Hepatocyte (in vitro differentiated cells): ENCODE measurements around the gene PTCD1. TPM values are rescaled to one million over a fixed set of nuclear protein-coding genes. Genes with fewer than 3 reads are reported as not detected.

ENCODE experiments used
- DNase-seq: peaks from one replicate; pipeline ENCODE4 v3.0.0-alpha.2; 2016; ENCODE audit warnings: low spot score
- H2AFZ ChIP-seq: fragments of 200-600 bp; sonication (generic); 2 replicates; pipeline ENCODE4 v1.6.0; 2016; ENCODE audit warnings: antibody characterized with exemption, mild to moderate bottlenecking
- H3K27ac ChIP-seq: fragments of 200-600 bp; sonication (generic); 2 replicates; pipeline ENCODE4 v1.5.1; 2016; ENCODE audit warnings: mild to moderate bottlenecking
- H3K27me3 ChIP-seq: fragments of 200-600 bp; sonication (generic); 2 replicates; pipeline ENCODE4 v1.6.1; 2016
- H3K36me3 ChIP-seq: fragments of 200-600 bp; sonication (generic); replicated peaks from 2 replicates; pipeline ENCODE4 v1.5.1; 2016; ENCODE audit warnings: low read depth; ENCODE audit not compliant: insufficient read depth
- H3K4me1 ChIP-seq: fragments of 200-600 bp; sonication (generic); 2 replicates; pipeline ENCODE4 v1.5.1; 2016; ENCODE audit warnings: mild to moderate bottlenecking, moderate library complexity; ENCODE audit not compliant: insufficient read depth
- H3K4me2 ChIP-seq: fragments of 200-600 bp; sonication (generic); 2 replicates; pipeline ENCODE4 v1.6.0; 2016
- H3K4me3 ChIP-seq: fragments of 200-600 bp; sonication (generic); 2 replicates; pipeline ENCODE4 v1.5.1; 2016; ENCODE audit warnings: mild to moderate bottlenecking
- H3K79me2 ChIP-seq: fragments of 200-600 bp; sonication (generic); 2 replicates; pipeline ENCODE4 v1.6.0; 2017; ENCODE audit warnings: mild to moderate bottlenecking
- H3K9me2 ChIP-seq: fragments of 200-600 bp; sonication (generic); replicated peaks from 2 replicates; pipeline ENCODE4 v1.6.0; 2017; ENCODE audit warnings: mild to moderate bottlenecking; ENCODE audit not compliant: insufficient read depth
- H3K9me3 ChIP-seq: fragments of 200-600 bp; sonication (generic); 2 replicates; pipeline ENCODE4 v1.5.1; 2016; ENCODE audit warnings: low read depth, mild to moderate bottlenecking
- H4K20me1 ChIP-seq: fragments of 200-600 bp; sonication (generic); 2 replicates; pipeline ENCODE4 v1.6.0; 2016; ENCODE audit warnings: mild to moderate bottlenecking; ENCODE audit not compliant: insufficient read depth, poor library complexity, severe bottlenecking
- EZH2 ChIP-seq: fragments of 200-600 bp; sonication (generic); IDR thresholded peaks from 2 replicates; pipeline ENCODE4 v1.6.1; 2016; ENCODE audit warnings: antibody characterized with exemption, mild to moderate bottlenecking, borderline replicate concordance
- EZH2phosphoT487 ChIP-seq: fragments of 200-600 bp; sonication (generic); IDR thresholded peaks from one replicate; pipeline ENCODE4 v1.6.1; 2018; ENCODE audit warnings: antibody characterized with exemption, mild to moderate bottlenecking, low read depth, moderate library complexity; ENCODE audit not compliant: unreplicated experiment, severe bottlenecking
- WGBS: methylation state at CpG from one replicate; pipeline ENCODE4 v1.1.6; 2016; ENCODE audit warnings: low lambda C conversion rate; ENCODE audit errors: missing lambda C conversion rate; 5-methylcytosine and 5-hydroxymethylcytosine counted together
- polyA plus RNA-seq: library from polyadenylated mRNA; unstranded; fragments of >200 nt; fragmentation: Nextera tagmentation; extraction: Ambion mirVana; gene quantifications from 2 replicates; pipeline ENCODE4 v1.2.1, GENCODE V29; 2016
- total RNA-seq: library from RNA; depleted of rRNA; stranded (reverse); fragments of >200 nt; gene quantifications from 2 replicates; pipeline ENCODE4 v1.2.3, GENCODE V29; 2014
- TF ChIP-seq, protein P1 (sequence below): fragments of 200-600 bp; sonication (generic); IDR thresholded peaks from 2 replicates; pipeline ENCODE4 v1.5.1; 2016; ENCODE audit warnings: antibody characterized with exemption, mild to moderate bottlenecking; ENCODE audit not compliant: poor library complexity

Gene PTCD1
- total and polyA plus RNA-seq, 2 experiments from 2014 or later, result 10.8 to 11.3 TPM

DNA sequence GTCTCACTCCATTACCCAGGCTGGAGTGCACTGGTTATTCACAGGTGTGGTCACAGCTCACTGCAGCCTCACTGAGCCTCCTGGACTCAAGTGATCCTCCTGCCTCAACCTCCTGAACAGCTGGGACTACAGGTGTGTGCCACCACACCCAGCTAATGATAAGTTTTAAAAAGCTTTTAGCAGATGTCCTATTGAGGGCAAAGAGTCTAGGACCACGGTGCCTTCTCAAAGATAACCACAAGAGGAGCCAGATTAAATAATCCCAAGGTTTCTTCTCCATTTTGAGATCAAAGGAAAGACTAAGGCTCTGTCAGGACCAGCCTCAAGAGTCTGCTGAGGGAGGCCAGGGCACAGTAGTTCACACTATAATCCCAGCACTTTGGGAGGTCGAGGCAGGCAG lies 22.6 kb upstream of the PTCD1 start:
- Histone ChIP-seq H3K36me3 (no peaks in the 10 kb centered on the region), H3K4me3 (no peak overlapping the region), H4K20me1 (peaks cover 45% of the 10 kb centered on the region), H2AFZ (no peak overlapping the region), H3K4me2 (no peak overlapping the region), H3K27me3 (no peaks in the 10 kb centered on the region), H3K9me3 (no peaks in the 10 kb centered on the region), H3K79me2 (peaks cover 79% of the 10 kb centered on the region), H3K9me2 (no peaks in the 10 kb centered on the region), H3K27ac (no peak overlapping the region), H3K4me1 (peaks cover 9% of the 10 kb centered on the region)
- 89% methylated on average over 2 of the region's 2 CpGs for WGBS
- DNase-seq, result no peak
- TF ChIP-seq EZH2, result no peak
- TF ChIP-seq, protein P1, sequence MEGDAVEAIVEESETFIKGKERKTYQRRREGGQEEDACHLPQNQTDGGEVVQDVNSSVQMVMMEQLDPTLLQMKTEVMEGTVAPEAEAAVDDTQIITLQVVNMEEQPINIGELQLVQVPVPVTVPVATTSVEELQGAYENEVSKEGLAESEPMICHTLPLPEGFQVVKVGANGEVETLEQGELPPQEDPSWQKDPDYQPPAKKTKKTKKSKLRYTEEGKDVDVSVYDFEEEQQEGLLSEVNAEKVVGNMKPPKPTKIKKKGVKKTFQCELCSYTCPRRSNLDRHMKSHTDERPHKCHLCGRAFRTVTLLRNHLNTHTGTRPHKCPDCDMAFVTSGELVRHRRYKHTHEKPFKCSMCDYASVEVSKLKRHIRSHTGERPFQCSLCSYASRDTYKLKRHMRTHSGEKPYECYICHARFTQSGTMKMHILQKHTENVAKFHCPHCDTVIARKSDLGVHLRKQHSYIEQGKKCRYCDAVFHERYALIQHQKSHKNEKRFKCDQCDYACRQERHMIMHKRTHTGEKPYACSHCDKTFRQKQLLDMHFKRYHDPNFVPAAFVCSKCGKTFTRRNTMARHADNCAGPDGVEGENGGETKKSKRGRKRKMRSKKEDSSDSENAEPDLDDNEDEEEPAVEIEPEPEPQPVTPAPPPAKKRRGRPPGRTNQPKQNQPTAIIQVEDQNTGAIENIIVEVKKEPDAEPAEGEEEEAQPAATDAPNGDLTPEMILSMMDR, result no peak
- TF ChIP-seq EZH2phosphoT487, result no peak

DNA sequence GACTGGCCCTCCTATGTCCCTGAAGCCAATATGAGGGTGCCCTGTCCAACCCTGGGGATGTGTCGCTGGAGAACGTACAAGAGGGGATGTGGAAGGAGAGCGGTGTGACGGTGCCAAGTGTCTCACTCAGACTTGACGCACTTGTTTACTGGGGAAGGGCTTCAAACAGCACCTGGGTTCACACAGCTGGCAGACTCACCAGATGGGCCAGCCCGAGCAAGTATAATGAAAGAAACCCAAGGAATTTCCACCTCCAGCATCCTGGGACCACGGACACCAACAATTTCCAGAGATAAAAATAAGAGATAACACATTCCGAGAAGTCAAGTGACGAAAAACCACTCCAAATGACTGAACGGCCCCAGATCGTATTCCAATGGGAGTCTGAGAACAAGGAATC lies 22.1 kb upstream of the PTCD1 start:
- Histone ChIP-seq H3K27me3 (no peaks in the 10 kb centered on the region), H3K27ac (no peak overlapping the region), H3K9me2 (no peaks in the 10 kb centered on the region), H3K4me2 (no peak overlapping the region), H3K36me3 (no peaks in the 10 kb centered on the region), H3K79me2 (peaks cover 79% of the 10 kb centered on the region), H3K4me1 (peaks cover 9% of the 10 kb centered on the region), H3K4me3 (no peak overlapping the region), H3K9me3 (no peaks in the 10 kb centered on the region), H4K20me1 (peaks cover 45% of the 10 kb centered on the region), H2AFZ (no peak overlapping the region)
- TF ChIP-seq EZH2 (no peak), EZH2phosphoT487 (no peak)
- TF ChIP-seq, protein P1, result no peak
- 92% methylated on average over 11 of the region's 11 CpGs for WGBS
- no peak for DNase-seq

DNA sequence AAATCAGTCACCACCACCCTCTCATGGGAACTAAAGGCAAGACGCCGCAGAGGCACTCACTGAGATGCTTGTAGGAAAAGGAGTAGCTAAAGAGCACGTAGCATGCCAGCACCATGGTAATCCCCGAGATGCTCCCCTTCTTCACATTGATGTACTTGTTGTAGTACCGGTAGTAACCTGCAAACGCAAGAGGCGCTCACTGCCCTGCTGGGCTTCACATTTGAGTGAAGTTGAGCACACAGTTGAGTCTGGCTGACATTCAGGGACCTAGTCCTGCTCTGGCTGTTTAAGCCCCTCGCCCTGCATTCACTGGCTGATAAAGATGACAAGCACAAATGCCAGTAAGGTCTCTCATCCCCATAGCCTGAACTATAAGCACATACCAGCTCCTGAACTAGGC lies 20.5 kb upstream of the PTCD1 start:
- WGBS, result 92% methylated on average over 8 of the region's 8 CpGs
- no peaks in the 10 kb centered on the region for H3K36me3 ChIP-seq
- H3K4me1 ChIP-seq, result no peaks in the 10 kb centered on the region

More for the DNA sequence above, 20.5 kb upstream of the PTCD1 start:
- Histone ChIP-seq H4K20me1 (peaks cover 45% of the 10 kb centered on the region), H3K4me3 (no peak overlapping the region), H2AFZ (no peak overlapping the region), H3K9me2 (no peaks in the 10 kb centered on the region), H3K27ac (no peak overlapping the region), H3K79me2 (peaks cover 63% of the 10 kb centered on the region), H3K4me2 (no peak overlapping the region), H3K9me3 (no peaks in the 10 kb centered on the region), H3K27me3 (no peaks in the 10 kb centered on the region)
- TF ChIP-seq EZH2phosphoT487 (no peak), EZH2 (no peak)
- TF ChIP-seq, protein P1, result no peak
- DNase-seq, result no peak
